Suprapubic skin (tissue), 4 donors: Measurements from ENCODE around the gene ABI3BP. TPM values are rescaled to one million over a fixed set of nuclear protein-coding genes. Genes with fewer than 3 reads are reported as not detected.

ENCODE experiments used
- DNase-seq, 2 donors: peaks; one replicate each; pipeline ENCODE4 v3.0.0-alpha.2; 2019; ENCODE audit warnings: low spot score in 2 of 2
- H3K27ac ChIP-seq: fragments of 200-600 bp; sonication (generic); one replicate; pipeline ENCODE4 v1.5.1; 2019
- H3K27me3 ChIP-seq: fragments of 200-600 bp; sonication (generic); one replicate; pipeline ENCODE4 v1.5.1; 2019
- H3K36me3 ChIP-seq: fragments of 200-600 bp; sonication (generic); one replicate; pipeline ENCODE4 v1.5.1; 2019
- H3K4me1 ChIP-seq: fragments of 200-600 bp; sonication (generic); one replicate; pipeline ENCODE4 v1.5.1; 2019
- H3K4me3 ChIP-seq: fragments of 200-600 bp; sonication (generic); one replicate; pipeline ENCODE4 v1.5.1; 2019; ENCODE audit warnings: mild to moderate bottlenecking
- H3K9me3 ChIP-seq: fragments of 200-600 bp; sonication (generic); one replicate; pipeline ENCODE4 v1.5.1; 2019
- EP300 ChIP-seq: sonication (generic); formaldehyde crosslinking; IDR thresholded peaks from one replicate; pipeline ENCODE4 v1.6.1; 2017; ENCODE audit warnings: antibody characterized with exemption
- POLR2A ChIP-seq, 2 donors: fragments of 450-650 bp; IDR thresholded peaks; one replicate each; pipeline ENCODE4 v1.6.1; 2017; ENCODE audit warnings: antibody characterized with exemption in 2 of 2, mild to moderate bottlenecking in 2 of 2, moderate library complexity in 2 of 2
- POLR2AphosphoS5 ChIP-seq, 3 donors: sonication (generic); formaldehyde crosslinking; IDR thresholded peaks; one replicate each; pipeline ENCODE4 v1.6.1; 2017; ENCODE audit warnings: antibody characterized with exemption in 3 of 3
- WGBS: methylation state at CpG from one replicate; pipeline ENCODE4 v1.1.5; 2018; 5-methylcytosine and 5-hydroxymethylcytosine counted together
- total RNA-seq, 4 donors: library from RNA; depleted of rRNA; stranded (reverse); fragments of >200 nt; gene quantifications; one replicate each; pipeline ENCODE4 v1.1.0, GENCODE V29; 2016
- TF ChIP-seq, protein P1 (sequence below), 2 donors: fragments of 200-600 bp in 1 of 2; fragments of 450-650 bp in 1 of 2; sonication (generic) in 1 of 2; IDR thresholded peaks; one replicate each; pipeline ENCODE4 v1.5.1; 2016 to 2019; ENCODE audit warnings: antibody characterized with exemption in 2 of 2, mild to moderate bottlenecking in 1 of 2, moderate library complexity in 1 of 2

ABI3BP gene
- total RNA-seq, 4 donors from 2014 or later, result 20.6 to 54.4 (median 38.4) TPM

DNA sequence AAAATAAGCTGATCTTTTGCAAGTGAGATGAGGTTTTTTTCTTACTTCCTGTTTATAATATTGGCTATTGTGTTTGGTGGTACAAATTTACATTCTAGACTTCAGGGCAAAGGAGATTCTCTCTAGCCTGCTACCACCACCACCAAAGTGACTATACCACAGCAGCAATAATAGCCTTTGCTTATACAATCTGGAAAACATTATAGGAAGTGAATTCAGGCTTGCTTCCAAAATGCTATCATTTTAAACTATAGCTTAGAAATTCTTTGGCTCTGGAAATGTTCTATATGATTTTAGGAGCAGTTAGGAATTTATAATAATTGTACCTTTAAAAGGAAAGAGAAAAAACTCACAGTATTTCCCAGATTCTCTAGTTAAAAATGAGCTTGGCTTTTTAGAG, 189.5 kb downstream of the ABI3BP start:
- Histone ChIP-seq H3K27me3 (no peaks in the 10 kb centered on the region), H3K4me3 (no peak overlapping the region), H3K36me3 (peaks cover 4% of the 10 kb centered on the region), H3K27ac (no peak overlapping the region), H3K4me1 (no peaks in the 10 kb centered on the region), H3K9me3 (no peaks in the 10 kb centered on the region)
- DNase-seq, result no peak
- TF ChIP-seq POLR2A (IDR thresholded peaks at IDR 0.05), result no peak
- no peak for TF ChIP-seq POLR2AphosphoS5 (IDR thresholded peaks at IDR 0.05)
- no peak for TF ChIP-seq EP300
- TF ChIP-seq, protein P1, sequence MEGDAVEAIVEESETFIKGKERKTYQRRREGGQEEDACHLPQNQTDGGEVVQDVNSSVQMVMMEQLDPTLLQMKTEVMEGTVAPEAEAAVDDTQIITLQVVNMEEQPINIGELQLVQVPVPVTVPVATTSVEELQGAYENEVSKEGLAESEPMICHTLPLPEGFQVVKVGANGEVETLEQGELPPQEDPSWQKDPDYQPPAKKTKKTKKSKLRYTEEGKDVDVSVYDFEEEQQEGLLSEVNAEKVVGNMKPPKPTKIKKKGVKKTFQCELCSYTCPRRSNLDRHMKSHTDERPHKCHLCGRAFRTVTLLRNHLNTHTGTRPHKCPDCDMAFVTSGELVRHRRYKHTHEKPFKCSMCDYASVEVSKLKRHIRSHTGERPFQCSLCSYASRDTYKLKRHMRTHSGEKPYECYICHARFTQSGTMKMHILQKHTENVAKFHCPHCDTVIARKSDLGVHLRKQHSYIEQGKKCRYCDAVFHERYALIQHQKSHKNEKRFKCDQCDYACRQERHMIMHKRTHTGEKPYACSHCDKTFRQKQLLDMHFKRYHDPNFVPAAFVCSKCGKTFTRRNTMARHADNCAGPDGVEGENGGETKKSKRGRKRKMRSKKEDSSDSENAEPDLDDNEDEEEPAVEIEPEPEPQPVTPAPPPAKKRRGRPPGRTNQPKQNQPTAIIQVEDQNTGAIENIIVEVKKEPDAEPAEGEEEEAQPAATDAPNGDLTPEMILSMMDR (IDR thresholded peaks at IDR 0.05), result no peak

DNA sequence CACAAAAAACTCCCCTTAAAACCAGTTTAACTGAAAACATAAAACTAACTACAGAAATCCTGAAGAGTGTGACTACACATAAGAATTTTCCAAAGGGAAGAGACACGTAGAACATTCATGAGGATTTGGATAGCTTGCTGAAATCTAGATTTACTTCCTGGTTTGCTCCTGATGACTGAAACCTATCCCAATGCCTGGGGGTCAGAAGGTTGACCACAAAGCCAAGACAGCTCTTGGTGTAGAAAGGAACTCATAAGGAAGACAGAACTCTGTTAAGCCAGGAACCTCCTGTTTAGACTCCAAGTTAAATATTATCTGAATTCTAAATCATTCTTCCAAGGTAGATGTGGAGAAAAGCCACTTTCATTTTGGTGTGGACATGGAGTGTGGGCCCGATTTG, 191.1 kb downstream of the ABI3BP start:
- 80% methylated on average over 2 of the region's 2 CpGs for WGBS
- TF ChIP-seq POLR2A (IDR thresholded peaks at IDR 0.05) (no peak), EP300 (no peak), POLR2AphosphoS5 (IDR thresholded peaks at IDR 0.05) (no peak)
- TF ChIP-seq, protein P1 (IDR thresholded peaks at IDR 0.05), result no peak
- Histone ChIP-seq H3K36me3 (no peaks in the 10 kb centered on the region), H3K9me3 (no peaks in the 10 kb centered on the region), H3K4me1 (no peaks in the 10 kb centered on the region), H3K27ac (no peak overlapping the region), H3K4me3 (no peak overlapping the region), H3K27me3 (no peaks in the 10 kb centered on the region)
- DNase-seq, result no peak

DNA sequence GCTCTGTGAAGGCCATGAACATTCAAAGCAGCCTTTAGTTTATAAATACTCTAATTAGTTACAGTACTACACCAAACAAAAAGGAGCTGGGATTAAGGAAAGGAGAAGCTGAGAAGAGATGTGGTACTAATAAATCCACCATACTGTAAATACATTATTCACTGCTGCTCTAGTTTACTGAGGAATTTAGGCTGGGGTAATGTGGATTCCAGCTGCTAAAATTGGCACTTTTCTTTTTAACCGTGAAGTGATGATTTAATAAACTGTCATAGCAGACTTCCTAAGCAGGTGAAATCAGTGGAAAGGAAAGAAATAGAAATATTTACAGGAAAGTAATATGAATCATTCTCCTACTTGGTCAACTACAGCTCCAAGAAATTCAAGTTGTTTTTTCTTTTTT, 195.2 kb downstream of the ABI3BP start:
- no peaks in the 10 kb centered on the region for H3K27me3 ChIP-seq
- TF ChIP-seq POLR2A (IDR thresholded peaks at IDR 0.05) (no peak), EP300 (no peak), POLR2AphosphoS5 (IDR thresholded peaks at IDR 0.05) (no peak)
- TF ChIP-seq, protein P1 (IDR thresholded peaks at IDR 0.05), result no peak
- no peak for DNase-seq
- WGBS, result 60% methylated on average over 1 of the region's 1 CpG
- no peak overlapping the region for H3K27ac ChIP-seq
- H3K9me3 ChIP-seq, result no peaks in the 10 kb centered on the region
- no peaks in the 10 kb centered on the region for H3K4me1 ChIP-seq
- no peaks in the 10 kb centered on the region for H3K36me3 ChIP-seq
- no peak overlapping the region for H3K4me3 ChIP-seq

DNA sequence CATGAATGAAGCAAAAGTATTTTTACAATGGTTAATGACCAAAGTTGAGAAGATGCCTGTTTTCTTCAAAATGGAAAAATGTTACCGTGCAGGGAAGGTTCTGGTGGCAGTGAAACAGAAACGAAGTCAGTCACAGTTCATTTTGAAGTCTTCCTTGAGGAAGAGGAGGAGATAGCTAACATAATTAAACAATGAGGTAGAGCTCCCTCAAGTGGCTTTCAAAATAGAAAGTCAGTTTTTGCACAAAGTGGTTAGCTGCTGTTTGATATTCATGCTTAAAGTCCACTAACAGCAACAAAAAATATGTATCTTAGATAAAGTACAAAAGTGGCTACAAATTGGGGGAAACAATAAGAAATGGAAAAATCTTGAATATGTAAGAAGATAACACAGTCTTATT, 196.7 kb downstream of the ABI3BP start:
- 39% methylated on average over 2 of the region's 2 CpGs for WGBS
- H3K4me3 ChIP-seq, result no peak overlapping the region
- no peaks in the 10 kb centered on the region for H3K36me3 ChIP-seq
- no peaks in the 10 kb centered on the region for H3K9me3 ChIP-seq
- no peak for DNase-seq
- no peaks in the 10 kb centered on the region for H3K27me3 ChIP-seq
- TF ChIP-seq EP300 (no peak), POLR2A (IDR thresholded peaks at IDR 0.05) (no peak), POLR2AphosphoS5 (IDR thresholded peaks at IDR 0.05) (no peak)
- TF ChIP-seq, protein P1 (IDR thresholded peaks at IDR 0.05), result no peak
- H3K4me1 ChIP-seq, result no peaks in the 10 kb centered on the region
- no peak overlapping the region for H3K27ac ChIP-seq

DNA sequence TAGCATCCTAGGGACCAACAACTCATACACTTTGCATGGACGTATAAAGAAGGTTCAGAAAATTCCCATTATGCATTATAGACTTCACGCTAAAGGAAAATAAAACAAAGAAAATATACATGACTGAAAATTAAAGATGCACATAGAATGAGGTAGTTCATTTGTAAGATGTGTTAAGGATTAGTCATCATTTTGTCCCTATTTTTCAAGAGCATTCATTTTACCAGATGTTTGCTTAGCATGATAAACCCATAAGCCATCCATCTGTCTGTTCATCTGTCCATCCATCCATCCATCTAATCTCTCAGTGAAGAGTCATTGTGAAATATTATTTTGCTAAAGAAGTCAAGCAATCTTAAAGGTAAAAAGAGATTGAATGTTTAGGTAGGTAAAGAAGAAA, 203.6 kb downstream of the ABI3BP start:
- no peak for DNase-seq
- Histone ChIP-seq H3K9me3 (peaks cover 8% of the 10 kb centered on the region), H3K4me1 (no peaks in the 10 kb centered on the region), H3K27me3 (no peaks in the 10 kb centered on the region), H3K36me3 (peaks cover 7% of the 10 kb centered on the region), H3K27ac (no peak overlapping the region), H3K4me3 (no peak overlapping the region)
- TF ChIP-seq POLR2A (IDR thresholded peaks at IDR 0.05) (no peak), EP300 (no peak), POLR2AphosphoS5 (IDR thresholded peaks at IDR 0.05) (no peak)
- TF ChIP-seq, protein P1 (IDR thresholded peaks at IDR 0.05), result no peak
- 96% methylated on average over 2 of the region's 2 CpGs for WGBS
